ENCODE data around the gene SUPT5H. TPM values are rescaled to one million over a fixed set of nuclear protein-coding genes. Genes with fewer than 3 reads are reported as not detected.

Gene SUPT5H
- total and polyA plus RNA-seq, 2 of the 13 experiments (the other 11 are each of a cell fraction or from before 2014, with no cell fraction given), result 48.2 to 51.7 TPM

GRCh38 chr19:39410017-39410830 lies 35.2 kb upstream of the SUPT5H start (continued):
- peak; percentile 62; the same call in 1 of the 2 replicates for TF ChIP-seq ZNF691 (CRISPR knock-in tag; IDR thresholded peaks at IDR 0.05; ENCODE audit: borderline replicate concordance, low read depth)
- no peak for TF ChIP-seq PREB (CRISPR knock-in tag; IDR thresholded peaks at IDR 0.05)
- TF ChIP-seq MXI1 (IDR thresholded peaks at IDR 0.05; ENCODE audit: borderline replicate concordance, low read depth, low read length), result no peak
- TF ChIP-seq ZSCAN12 (CRISPR knock-in tag; IDR thresholded peaks at IDR 0.05), result no peak
- 0 out of 2 replicates have a peak, but pooled peaks have one; percentile 39 for TF ChIP-seq ETV6 (CRISPR knock-in tag; conservative IDR thresholded peaks at IDR 0.05)
- no peak for TF ChIP-seq ZNF281 (CRISPR knock-in tag; IDR thresholded peaks at IDR 0.05; ENCODE audit: borderline replicate concordance)
- no peak for TF ChIP-seq ZNF574 (CRISPR knock-in tag; IDR thresholded peaks at IDR 0.05)
- TF ChIP-seq ZNF275 (CRISPR knock-in tag; IDR thresholded peaks at IDR 0.05; ENCODE audit: borderline replicate concordance), result peak; percentile 6; the same call in 1 of the 2 replicates
- TF ChIP-seq RBAK (CRISPR knock-in tag; IDR thresholded peaks at IDR 0.05), result no peak
- TF ChIP-seq TERF1 (CRISPR knock-in tag; IDR thresholded peaks at IDR 0.05), result no peak
- TF ChIP-seq ZNF431 (CRISPR knock-in tag; IDR thresholded peaks at IDR 0.05; ENCODE audit: borderline replicate concordance, low read depth), result no peak
- no peak for TF ChIP-seq ZNF816 (CRISPR knock-in tag; IDR thresholded peaks at IDR 0.05; ENCODE audit: borderline replicate concordance)
- TF ChIP-seq ZNF577 (CRISPR knock-in tag; IDR thresholded peaks at IDR 0.05; ENCODE audit: borderline replicate concordance, low read depth), result no peak
- no peak for TF ChIP-seq ZNF709 (CRISPR knock-in tag; IDR thresholded peaks at IDR 0.05)
- no peak for TF ChIP-seq ZNF446 (CRISPR knock-in tag; IDR thresholded peaks at IDR 0.05)
- no peak for TF ChIP-seq ZNF282 (IDR thresholded peaks at IDR 0.05; ENCODE audit: partially characterized antibody)
- TF ChIP-seq POLR2G (IDR thresholded peaks at IDR 0.05; ENCODE audit: low read depth, low read length), result peak; percentile 12
- 0 out of 2 replicates have a peak, but pooled peaks have one; percentile 45 for TF ChIP-seq ZBTB3 (CRISPR knock-in tag; IDR thresholded peaks at IDR 0.05; ENCODE audit: borderline replicate concordance, low read depth)
